GM23248 (cell line): ENCODE measurements around the gene HDC.

Source experiments
- EZH2 ChIP-seq: fragments of 200-600 bp; sonication (generic); IDR thresholded peaks from 2 replicates; pipeline ENCODE4 v1.6.1; 2018; ENCODE audit warnings: antibody characterized with exemption, mild to moderate bottlenecking; ENCODE audit not compliant: insufficient read depth, poor library complexity, severe bottlenecking
- EZH2phosphoT487 ChIP-seq: fragments of 200-600 bp; sonication (generic); IDR thresholded peaks from 2 replicates; pipeline ENCODE4 v1.6.1; 2018; ENCODE audit warnings: antibody characterized with exemption, moderate library complexity, mild to moderate bottlenecking, low read depth; ENCODE audit not compliant: insufficient read depth

GRCh38 chr15:50280271-50280670 lies 14.7 kb upstream of the HDC start:
- TF ChIP-seq EZH2 (no peak), EZH2phosphoT487 (no peak)
